NCI-H748 (cell line): ENCODE results near the gene AFDN.

Experiments used
- DNase-seq: peaks from one replicate; lab custom pipeline; 2025; ENCODE audit not compliant: unreplicated experiment; lab: John Stamatoyannopoulos, UW

Gene AFDN, protein sequence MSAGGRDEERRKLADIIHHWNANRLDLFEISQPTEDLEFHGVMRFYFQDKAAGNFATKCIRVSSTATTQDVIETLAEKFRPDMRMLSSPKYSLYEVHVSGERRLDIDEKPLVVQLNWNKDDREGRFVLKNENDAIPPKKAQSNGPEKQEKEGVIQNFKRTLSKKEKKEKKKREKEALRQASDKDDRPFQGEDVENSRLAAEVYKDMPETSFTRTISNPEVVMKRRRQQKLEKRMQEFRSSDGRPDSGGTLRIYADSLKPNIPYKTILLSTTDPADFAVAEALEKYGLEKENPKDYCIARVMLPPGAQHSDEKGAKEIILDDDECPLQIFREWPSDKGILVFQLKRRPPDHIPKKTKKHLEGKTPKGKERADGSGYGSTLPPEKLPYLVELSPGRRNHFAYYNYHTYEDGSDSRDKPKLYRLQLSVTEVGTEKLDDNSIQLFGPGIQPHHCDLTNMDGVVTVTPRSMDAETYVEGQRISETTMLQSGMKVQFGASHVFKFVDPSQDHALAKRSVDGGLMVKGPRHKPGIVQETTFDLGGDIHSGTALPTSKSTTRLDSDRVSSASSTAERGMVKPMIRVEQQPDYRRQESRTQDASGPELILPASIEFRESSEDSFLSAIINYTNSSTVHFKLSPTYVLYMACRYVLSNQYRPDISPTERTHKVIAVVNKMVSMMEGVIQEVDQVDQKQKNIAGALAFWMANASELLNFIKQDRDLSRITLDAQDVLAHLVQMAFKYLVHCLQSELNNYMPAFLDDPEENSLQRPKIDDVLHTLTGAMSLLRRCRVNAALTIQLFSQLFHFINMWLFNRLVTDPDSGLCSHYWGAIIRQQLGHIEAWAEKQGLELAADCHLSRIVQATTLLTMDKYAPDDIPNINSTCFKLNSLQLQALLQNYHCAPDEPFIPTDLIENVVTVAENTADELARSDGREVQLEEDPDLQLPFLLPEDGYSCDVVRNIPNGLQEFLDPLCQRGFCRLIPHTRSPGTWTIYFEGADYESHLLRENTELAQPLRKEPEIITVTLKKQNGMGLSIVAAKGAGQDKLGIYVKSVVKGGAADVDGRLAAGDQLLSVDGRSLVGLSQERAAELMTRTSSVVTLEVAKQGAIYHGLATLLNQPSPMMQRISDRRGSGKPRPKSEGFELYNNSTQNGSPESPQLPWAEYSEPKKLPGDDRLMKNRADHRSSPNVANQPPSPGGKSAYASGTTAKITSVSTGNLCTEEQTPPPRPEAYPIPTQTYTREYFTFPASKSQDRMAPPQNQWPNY (N-terminal part only)

DNA sequence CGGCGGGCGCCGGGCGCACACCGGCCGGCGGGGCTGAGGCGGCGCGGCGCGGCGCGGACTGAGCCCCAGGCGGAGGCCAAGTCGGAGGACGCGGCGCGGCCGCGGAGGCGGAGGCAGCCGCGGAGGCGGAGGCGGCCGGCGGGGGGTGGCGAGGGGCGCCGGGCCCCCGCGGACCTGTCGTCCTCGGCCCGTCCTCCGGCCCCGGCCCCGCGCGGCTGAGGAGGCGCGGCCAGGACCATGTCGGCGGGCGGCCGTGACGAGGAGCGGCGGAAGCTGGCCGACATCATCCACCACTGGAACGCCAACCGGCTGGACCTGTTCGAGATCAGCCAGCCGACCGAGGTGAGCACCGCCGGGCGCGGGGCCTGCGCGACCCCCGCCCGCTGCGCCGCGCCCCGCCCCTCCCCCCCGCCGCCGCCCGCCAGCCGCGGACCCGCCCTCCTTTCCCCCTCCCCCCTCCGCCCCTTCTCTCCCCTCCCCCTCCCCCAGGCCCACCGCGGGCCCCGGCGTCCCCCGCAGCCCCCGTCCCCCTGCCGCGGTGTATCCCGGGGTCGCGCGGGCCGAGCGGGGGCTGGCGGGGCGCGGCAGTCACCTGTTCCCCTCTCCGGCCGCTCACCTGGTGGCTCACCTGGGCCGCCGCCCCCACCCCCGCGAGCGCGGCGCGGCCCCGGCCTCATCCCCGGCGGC is at the start of gene AFDN:
TSS of gene AFDN (plus strand) at position 16 of the 687 bp plus-strand sequence. CDS start at position 238, 222 bp downstream.
- DNase-seq: peak; percentile 79

DNA sequence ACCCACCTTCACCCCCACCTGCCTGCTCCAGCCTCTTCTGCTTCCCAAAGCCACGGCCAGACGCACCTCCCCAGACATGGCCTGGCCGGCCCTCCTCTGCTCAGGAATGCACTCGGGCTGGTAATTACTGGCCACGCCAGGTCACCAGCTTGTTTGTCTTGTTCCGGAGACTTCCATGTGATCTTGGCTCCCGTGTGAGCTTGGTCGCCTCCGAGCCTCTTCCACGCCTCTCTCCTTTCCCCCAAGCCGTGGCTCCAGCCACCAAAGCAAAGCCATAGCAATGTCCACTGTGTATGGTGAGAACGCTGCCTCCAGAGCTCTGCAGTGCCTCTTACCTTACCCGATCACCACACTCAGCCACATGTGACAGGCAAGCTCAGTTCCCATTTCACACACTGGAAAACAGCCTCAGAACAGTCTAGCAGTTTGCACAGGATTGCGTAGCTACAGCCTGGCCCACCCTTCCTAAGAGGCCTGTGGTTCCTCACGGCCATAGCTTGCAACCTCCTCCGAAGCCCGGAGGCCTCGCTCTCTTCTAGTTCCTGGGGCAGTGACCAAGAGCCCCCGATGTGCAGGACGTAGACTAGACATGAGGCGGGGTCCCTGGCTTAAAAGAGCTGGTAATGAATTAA is 48.1 kb upstream of the AFDN start:
- no peak for DNase-seq

DNA sequence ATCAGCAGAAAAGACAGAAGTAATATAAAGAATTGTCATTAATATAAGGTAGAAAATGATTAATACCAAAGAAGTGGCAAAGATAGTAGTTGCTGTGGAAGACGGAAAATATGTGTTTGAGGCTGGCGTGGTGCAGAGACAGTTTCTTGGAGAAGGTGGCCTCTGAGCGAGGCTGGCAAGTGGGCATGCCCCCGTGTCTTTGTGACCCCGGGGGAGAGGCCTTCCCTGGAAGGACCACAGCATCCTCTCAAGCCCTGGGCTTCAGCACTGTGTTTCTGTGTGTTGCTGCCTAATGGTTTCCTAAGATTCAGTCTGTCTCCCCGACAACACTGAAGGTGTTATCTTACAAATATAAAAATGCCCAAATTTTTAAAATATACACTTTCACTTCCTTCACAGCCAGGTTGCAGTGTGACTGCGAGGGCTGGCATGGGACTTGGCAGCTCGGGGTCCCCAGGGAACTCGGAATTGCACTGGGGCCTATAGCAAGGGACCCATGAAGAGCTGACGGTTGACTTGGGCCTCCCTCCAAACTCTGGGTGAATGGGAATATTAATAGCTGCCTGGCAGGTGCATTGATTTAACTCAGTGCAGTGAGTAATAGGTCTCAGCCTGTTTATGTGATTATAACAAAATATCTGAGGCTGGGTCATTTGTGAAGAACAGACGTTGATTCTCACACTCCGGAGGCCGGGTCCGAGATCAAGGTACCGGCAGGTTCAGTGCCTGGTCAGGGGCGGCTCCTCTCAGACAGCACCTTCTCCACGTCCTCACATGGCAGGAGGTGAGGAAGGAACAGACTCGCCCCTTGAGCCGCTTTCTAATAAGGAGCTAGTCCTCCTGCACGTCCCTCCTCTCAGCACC is 47.4 kb upstream of the AFDN start:
- DNase-seq: no peak

DNA sequence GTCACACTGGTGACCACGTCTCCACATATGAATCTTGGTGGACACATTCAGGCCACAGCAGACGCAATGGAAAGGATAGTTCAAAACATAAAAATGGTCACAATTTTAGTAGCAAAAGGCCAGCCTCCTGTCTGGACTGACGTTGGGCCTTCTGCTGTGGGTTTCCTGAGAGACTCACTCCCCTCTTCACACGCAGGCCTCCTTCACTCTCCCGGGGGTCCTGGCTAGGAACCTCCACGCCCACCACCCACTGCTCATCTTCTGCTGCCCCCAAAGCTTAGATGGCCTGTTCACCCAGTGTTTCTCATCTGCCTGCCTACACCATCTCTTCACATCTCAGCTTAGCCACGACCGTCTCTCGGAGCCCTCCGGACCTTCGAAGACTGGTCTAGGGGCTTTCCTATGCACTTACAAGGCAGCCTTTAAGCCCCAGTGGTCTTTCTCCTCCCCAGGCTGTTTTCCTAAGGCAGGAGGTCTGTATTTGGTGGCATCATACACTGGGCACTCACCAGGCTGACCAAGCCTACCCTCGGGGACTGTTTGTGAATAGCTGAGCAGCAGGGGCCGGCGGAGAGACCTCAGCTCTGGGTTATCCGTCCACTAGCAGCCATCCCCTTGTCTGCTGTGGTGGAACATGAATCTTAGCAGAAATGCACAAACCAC is 46.6 kb upstream of the AFDN start:
- no peak for DNase-seq

DNA sequence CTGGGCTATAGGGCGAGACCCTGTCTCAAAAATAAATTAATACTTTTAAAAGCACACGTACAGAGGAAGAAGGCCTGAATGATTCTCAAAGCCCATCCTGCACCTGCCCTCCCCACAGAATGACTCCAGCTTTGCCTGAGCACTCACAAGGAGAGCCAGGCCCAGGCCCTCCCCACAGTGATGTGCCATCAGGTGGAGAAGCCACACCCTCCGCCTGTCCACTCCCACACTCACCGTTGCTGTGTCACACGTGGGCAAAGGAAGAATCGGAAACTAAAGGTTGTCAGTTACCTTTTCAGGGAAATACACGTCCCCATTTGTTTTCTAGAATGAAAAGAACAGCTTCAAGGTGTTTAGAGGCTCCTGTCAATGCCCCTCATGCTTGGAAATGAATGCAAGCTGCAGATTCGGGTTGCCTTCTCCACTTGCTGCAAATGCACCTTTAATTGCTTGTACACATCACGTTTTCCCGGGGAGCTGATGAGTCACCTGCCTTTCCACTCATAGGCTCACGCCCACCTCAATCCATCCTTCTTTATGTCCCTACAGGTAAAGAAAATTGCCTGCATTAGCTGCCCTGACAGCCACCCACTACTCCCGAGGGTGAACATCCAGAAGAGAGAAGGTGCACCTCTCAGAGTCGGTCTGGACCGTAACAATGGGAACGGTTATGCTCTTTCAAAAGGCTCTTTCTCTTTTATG is 45.5 kb upstream of the AFDN start:
- peak; percentile 92 for DNase-seq

DNA sequence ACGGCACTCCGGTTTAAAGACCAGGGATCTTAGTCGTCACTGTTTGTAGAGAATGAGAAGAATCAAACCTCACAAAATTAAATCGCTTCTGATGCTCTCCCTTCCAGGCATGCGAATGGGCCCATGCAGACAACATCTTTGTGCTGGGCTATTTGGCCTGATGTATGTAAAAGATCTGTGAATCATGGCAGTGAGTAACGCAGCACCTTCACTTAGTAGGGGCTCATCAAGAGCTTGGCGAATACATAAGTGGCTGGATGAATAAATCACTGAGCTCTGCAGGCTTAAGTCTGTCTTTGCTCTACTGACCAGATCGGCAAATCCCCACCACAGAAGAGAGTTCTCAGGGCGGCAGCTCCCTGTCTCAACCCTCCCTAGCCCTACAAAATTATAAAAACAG is 44.8 kb upstream of the AFDN start:
- no peak for DNase-seq

DNA sequence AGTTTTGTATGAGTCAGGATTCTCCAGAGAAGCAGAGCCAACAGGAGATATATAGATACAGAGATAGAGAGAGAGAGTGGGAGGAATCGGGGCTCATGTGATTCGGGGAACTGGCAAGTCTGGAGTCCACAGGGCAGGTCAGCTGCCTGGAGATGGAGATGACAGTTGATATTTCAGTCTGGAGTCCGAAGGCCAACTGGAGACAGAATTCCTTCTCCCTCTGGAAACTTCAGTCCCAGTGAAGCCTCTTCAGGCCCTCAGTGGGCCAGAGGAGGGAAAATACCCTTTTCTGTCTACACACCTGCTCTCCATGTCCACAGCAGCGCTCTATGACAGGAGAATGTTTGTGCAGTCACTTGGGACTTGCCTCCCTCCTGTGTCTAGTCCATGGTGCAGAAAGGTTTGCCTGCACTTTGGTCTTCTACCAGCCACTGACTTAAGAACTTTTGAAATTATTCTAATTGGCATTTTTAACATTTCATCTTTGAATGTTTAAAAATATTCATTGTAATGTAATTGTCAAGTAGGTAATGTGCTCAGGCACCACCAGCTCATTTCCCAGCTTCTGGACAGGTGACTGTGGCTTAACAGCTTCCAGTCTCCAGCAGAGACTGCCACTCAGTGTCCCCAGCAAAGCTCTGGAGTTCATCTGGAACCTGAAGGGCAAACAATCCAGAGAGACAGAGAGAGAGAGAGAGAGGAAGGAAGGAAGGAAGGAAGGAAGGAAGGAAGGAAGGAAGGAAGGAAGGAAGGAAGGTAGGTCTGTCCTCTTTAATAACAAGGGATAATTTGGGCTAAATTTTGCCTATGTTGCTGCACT is 43.8 kb upstream of the AFDN start:
- DNase-seq: no peak

DNA sequence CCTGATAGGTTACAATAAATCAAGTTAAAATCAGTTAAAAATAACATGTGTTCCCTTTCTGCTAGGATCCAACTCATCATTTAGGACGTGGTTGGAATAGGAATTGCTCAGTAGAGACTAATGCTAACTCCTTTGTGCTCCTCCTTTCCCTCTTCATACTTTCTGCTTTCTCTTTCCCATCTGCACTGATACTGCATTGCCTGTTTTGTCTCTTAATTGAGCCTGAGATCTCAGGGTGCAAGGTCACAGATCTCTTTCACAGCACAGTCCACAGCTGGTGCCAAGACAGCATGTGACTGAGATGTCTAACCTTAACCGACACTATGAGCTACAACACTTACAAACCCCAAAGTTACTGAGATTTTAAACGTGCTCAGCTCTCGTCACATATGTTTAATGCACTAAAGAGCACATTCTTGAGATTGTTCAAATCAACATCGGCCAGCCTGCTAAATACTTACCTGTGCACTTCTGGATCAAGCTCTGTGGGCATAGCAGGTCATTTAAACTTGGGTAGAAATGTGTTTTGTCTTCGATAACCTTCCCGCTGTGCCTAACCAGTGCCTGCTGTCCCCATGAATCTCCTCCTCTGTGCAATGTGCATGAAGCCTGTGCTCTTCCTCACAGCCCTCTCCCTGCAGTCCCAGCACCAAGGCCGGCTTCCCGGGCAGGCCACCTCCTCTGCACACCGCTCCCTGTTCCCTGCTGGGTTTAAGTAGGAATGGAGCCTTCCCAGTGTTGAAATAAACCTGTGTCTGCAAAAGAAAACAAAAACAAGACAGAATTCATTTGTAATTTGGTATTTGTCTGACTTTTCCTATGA is 39.6 kb upstream of the AFDN start:
- no peak for DNase-seq

DNA sequence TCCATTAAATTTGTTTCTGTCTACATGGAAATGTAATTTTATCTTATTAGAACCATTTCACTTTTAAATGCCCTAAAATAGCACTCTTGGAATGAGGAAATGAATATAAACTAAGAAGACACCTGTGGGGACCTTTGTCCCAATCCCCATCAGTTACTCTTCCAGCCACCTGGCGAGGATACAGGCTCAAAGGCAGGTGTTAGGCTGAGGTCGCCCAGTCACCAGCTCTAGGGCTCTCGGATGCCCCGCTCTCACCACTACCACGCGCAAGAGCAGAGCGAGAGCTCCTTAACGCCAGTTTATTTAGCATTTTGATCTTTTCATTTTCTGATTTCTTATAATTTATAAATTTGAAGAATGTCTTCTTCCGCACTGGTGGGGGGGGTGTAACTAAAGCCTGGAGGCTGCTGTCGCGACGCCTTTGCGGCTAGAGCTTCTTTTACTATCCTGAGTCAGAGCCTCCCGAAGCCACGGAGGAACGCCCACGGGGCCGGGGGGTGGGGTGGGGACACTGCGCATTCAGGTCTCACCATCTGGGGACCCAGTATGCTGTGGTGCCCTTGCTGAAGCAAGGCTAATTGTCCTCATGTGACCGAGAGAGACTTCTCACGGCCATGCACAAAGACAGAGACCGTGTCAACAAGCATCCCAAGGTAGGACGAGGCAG is 38.7 kb upstream of the AFDN start:
- DNase-seq: no peak

DNA sequence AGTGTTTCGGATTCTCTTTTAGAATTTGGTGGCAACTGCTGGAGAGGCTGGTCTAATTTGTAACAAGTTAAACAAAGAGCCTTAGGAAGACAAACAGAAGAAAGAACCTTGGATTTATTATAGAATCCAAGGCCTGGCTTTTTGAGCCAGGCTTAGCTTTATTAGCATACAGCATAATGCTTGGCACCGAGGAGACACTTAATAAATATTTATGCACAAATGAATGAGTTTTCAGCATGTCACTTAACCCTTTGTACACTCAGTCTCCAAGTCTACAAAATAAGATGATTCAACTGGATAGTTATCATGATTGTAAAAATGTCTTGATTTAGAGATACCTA is 38.2 kb upstream of the AFDN start:
- no peak for DNase-seq

DNA sequence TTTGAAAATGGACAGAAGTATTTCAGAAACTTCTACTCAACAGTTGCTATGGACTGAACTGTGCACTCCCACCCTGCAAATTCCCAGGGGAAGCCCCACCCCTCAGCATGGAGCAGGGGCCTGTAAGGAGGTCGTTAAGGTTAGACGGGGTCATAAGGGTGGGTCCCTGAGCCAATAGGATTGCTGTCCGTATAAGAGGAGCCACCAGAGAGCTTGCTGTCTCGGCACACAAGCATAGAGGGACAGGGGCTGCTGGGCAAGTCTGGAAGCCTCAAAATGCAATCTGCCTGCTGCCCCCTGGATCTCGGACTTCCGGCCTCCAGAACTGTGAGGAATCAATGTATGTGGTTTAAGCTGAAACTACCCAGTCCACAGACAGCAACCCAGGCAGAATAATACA is 37.4 kb upstream of the AFDN start:
- DNase-seq: no peak

DNA sequence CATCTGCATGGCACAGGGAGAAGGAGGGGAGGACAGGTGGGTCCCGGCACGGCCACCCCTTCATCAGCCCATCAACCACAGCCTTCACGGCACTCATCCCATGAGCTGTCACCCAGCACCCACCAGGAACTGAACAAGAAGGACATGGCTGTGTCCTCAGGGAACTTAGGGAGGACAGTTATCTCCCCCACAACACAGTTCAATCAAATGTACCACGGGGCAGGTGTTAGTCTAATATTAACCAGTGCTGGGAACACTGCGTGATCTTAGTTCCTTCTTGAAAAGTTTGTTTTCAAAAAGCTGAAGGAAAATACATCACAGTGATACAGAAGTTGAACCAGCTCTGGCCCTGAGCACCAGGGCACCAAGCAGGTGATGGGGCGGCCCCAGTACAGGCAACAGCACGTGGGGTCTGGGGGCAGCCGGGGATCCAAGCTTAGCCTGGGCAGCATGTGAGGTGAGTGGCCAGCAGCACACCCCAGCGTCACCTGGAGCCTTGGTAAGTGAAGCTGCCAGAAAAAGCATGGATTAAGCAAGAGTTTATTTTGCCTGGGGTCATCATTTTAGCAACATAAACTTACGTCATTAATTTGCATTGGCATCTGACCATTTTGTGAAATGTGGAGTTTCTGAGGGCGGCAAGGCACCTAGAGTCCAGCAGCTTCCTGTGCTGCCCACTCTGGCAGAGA is 35.5 kb upstream of the AFDN start:
- DNase-seq: no peak

DNA sequence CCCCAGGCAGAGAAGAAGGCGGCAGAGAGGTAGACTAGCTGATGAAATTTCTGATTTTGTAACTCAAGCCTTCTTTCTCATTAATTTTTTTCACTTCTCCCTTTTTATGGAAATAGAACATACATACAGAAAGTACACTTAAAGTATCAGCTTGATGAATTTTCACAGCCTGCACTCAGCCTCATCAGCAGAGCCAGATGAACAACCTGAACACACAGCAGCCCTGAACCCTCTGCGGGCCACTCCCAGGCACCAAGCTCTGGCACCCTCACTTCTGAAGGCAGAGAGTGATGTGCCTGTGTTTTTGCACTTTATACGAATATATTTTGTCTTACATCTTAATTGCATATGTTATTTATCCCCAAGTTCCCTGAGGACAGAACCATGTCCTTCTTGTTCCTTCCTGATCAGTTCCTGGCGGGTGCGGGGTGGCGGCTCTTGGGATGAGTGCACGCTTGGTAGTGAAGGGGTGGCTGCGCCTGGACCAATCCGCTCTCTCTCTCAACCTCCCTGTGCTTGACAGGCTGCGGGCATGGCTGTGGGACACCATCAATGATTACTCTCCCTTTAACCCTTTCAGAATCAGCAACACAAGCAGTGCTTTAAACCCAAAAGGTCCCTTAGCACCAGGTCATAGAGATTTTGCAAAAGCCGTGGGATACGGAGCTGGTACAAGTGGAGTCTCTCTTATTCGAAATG is 34.8 kb upstream of the AFDN start:
- no peak for DNase-seq

DNA sequence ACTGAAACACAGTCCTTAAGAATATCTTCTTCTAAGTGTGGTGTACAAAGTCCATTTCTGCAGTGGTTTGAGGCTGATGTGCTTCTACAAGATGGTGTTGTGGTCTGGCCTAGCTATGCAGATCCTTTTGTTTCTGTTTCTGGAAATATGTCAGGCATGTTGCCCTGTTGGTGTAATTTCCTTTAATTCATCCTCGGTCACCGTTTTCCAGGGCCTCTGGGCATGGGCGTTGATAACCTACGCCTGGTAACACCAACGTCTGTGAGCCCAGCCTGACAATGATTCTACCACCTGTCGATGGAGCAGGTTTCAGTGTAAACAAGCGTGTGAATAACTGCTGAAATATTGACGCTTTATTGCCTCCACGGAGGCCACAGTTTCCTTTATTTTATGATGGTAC is 33.3 kb upstream of the AFDN start:
- peak; percentile 90 for DNase-seq
